ENCODE measurements around the gene FAM168A.
"Not testable (repeated sequence)": the region's sequence is repeated elsewhere in the genome, so short reads cannot be mapped to it uniquely, and the experiment has no call there.

FAM168A gene

GRCh38 chr11:73592640-73593039, 5.3 kb downstream of the FAM168A start:
- DNase-seq = no peak

GRCh38 chr11:73591743-73592142, 6.2 kb downstream of the FAM168A start:
- DNase-seq = no peak

GRCh38 chr11:73590991-73591390, 6.9 kb downstream of the FAM168A start:
- DNase-seq = no peak

- DNase-seq = no peak
Observed at GRCh38 chr11:73586791-73587190, 11.1 kb downstream of the FAM168A start.

GRCh38 chr11:73585834-73586575, 11.9 kb downstream of the FAM168A start:
- DNase-seq = no peak

- DNase-seq = no peak
Observed at GRCh38 chr11:73584831-73585230, 13.1 kb downstream of the FAM168A start.

- DNase-seq = no peak
Observed at GRCh38 chr11:73582653-73583052, 15.3 kb downstream of the FAM168A start.

GRCh38 chr11:73580749-73581148, 17.2 kb downstream of the FAM168A start:
- not testable (repeated sequence) for DNase-seq

GRCh38 chr11:73579641-73580434, 18.1 kb downstream of the FAM168A start:
- DNase-seq = no peak

GRCh38 chr11:73578592-73579185, 19.2 kb downstream of the FAM168A start:
- DNase-seq = no peak

GRCh38 chr11:73577496-73577917, 20.4 kb downstream of the FAM168A start:
- no peak for DNase-seq

GRCh38 chr11:73576185-73576614, 21.7 kb downstream of the FAM168A start:
- no peak for DNase-seq

GRCh38 chr11:73571982-73572381, 25.9 kb downstream of the FAM168A start:
- DNase-seq = not testable (repeated sequence)

GRCh38 chr11:73570415-73571114, 27.3 kb downstream of the FAM168A start:
- no peak for DNase-seq

GRCh38 chr11:73566977-73567755, 30.7 kb downstream of the FAM168A start:
- no peak for DNase-seq

GRCh38 chr11:73566422-73566821, 31.5 kb downstream of the FAM168A start:
- no peak for DNase-seq

- no peak for DNase-seq
Observed at GRCh38 chr11:73565804-73566203, 32.1 kb downstream of the FAM168A start.

- no peak for DNase-seq
Observed at GRCh38 chr11:73564903-73565302, 33.0 kb downstream of the FAM168A start.

- DNase-seq = no peak
Observed at GRCh38 chr11:73563539-73564200, 34.2 kb downstream of the FAM168A start.

- DNase-seq = no peak
Observed at GRCh38 chr11:73559743-73560142, 38.2 kb downstream of the FAM168A start.

- no peak for DNase-seq
Observed at GRCh38 chr11:73556966-73557365, 40.9 kb downstream of the FAM168A start.

GRCh38 chr11:73555615-73556014, 42.3 kb downstream of the FAM168A start:
- DNase-seq = no peak
